DND-41 (cell line): ENCODE data around the gene LRRC30.

Source experiments
- CTCF ChIP-seq: IDR thresholded peaks from 2 replicates; pipeline ENCODE4 v1.5.1; 2012; ENCODE audit warnings: borderline replicate concordance, low read length, moderate library complexity, mild to moderate bottlenecking; ENCODE audit not compliant: poor library complexity, severe bottlenecking; ENCODE audit errors: extremely low read depth
- EZH2 ChIP-seq: IDR thresholded peaks from 3 replicates; pipeline ENCODE4 v1.6.1; 2012; ENCODE audit warnings: borderline replicate concordance, low read depth, mild to moderate bottlenecking, moderate library complexity, low read length, inconsistent platforms; ENCODE audit not compliant: severe bottlenecking

- TF ChIP-seq CTCF (no peak), EZH2 (no peak)
These were observed 6.9 kb downstream of the LRRC30 start for GRCh38 chr18:7237673-7238272.
